ENCODE measurements around the gene NSUN6. TPM values are rescaled to one million over a fixed set of nuclear protein-coding genes. Genes with fewer than 3 reads are reported as not detected.

Gene NSUN6
- total RNA-seq, 6 experiments from 2014 or later: 3.7 to 6.0 (median 5.3) TPM

DNA sequence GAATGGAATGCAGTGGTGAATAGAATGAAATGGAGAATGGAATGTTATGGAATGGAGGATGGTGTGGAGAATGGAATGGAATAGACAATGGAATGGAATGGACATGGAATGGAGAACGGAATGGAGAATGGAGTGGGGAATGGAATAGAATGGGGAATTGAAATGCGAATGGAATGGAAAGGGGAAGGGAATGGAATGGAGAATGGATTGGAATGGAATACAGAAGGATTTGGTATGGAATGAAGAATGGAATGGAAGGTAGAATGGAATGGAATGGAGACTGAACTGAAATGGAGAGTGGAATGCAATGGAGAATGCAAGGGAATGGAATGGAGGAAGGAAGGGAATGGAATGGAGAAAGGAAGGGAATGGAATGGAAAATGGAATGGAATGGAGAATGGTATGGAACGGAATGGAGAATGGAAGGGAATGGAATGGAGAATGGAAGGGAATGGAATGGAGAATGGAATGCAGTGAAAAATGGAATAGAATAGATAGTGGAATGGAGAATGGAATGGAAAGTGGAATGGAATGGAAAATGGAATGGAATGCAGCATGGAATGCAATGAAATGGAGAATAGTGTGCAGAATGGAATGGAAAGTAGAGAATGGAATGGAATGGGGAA lies 94.8 kb downstream of the NSUN6 start:
- H3K9me3 Mint-ChIP-seq: no peaks in the 10 kb centered on the region
- no peak overlapping the region for H3K4me3 Mint-ChIP-seq
- H3K27ac Mint-ChIP-seq: no peak overlapping the region
- TF ChIP-seq, protein P1, sequence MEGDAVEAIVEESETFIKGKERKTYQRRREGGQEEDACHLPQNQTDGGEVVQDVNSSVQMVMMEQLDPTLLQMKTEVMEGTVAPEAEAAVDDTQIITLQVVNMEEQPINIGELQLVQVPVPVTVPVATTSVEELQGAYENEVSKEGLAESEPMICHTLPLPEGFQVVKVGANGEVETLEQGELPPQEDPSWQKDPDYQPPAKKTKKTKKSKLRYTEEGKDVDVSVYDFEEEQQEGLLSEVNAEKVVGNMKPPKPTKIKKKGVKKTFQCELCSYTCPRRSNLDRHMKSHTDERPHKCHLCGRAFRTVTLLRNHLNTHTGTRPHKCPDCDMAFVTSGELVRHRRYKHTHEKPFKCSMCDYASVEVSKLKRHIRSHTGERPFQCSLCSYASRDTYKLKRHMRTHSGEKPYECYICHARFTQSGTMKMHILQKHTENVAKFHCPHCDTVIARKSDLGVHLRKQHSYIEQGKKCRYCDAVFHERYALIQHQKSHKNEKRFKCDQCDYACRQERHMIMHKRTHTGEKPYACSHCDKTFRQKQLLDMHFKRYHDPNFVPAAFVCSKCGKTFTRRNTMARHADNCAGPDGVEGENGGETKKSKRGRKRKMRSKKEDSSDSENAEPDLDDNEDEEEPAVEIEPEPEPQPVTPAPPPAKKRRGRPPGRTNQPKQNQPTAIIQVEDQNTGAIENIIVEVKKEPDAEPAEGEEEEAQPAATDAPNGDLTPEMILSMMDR (IDR thresholded peaks at IDR 0.05): no peak
- no peaks in the 10 kb centered on the region for H3K36me3 Mint-ChIP-seq (ENCODE audit: low read depth)
- H3K4me1 Mint-ChIP-seq (ENCODE audit: low read depth): no peaks in the 10 kb centered on the region
- DNase-seq: no peak
- H3K27me3 Mint-ChIP-seq (ENCODE audit: insufficient read depth): no peaks in the 10 kb centered on the region

DNA sequence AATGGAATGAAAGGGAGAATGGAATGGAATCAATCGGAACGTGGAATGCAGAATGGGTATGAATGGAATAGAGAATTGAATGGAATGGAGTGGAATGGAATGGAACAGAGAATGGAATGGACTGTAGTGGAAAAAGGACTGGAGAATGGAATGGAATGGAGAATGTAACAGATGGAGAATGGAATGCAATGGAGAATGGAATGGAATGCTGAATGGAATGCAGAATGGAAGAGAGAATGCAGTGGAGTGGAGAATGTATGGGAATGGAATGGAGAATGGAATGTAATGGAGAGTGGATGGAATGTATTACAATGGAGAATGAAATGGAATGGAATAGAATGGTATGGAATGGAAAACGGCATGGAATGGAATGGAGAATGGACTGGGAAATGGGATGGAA lies 96.9 kb downstream of the NSUN6 start:
- Mint-ChIP-seq H3K9me3 (no peaks in the 10 kb centered on the region), H3K4me1 (ENCODE audit: low read depth) (no peaks in the 10 kb centered on the region), H3K36me3 (ENCODE audit: low read depth) (peaks cover 5% of the 10 kb centered on the region; the same call in 1 of the 2 replicates), H3K4me3 (no peak overlapping the region), H3K27ac (no peak overlapping the region), H3K27me3 (ENCODE audit: insufficient read depth) (no peaks in the 10 kb centered on the region)
- DNase-seq: no peak
- TF ChIP-seq, protein P1 (IDR thresholded peaks at IDR 0.05): no peak

- Mint-ChIP-seq H3K4me3 (no peak overlapping the region), H3K4me1 (ENCODE audit: low read depth) (no peaks in the 10 kb centered on the region), H3K27ac (no peak overlapping the region), H3K9me3 (no peaks in the 10 kb centered on the region), H3K27me3 (ENCODE audit: insufficient read depth) (no peaks in the 10 kb centered on the region; the same call in 1 of the 2 replicates), H3K36me3 (ENCODE audit: low read depth) (peaks cover 5% of the 10 kb centered on the region; the same call in 1 of the 2 replicates)
- TF ChIP-seq, protein P1 (IDR thresholded peaks at IDR 0.05): no peak
- no peak for DNase-seq
These were observed 99.9 kb downstream of the NSUN6 start for GRCh38 chr10:18551473-18551872.

DNA sequence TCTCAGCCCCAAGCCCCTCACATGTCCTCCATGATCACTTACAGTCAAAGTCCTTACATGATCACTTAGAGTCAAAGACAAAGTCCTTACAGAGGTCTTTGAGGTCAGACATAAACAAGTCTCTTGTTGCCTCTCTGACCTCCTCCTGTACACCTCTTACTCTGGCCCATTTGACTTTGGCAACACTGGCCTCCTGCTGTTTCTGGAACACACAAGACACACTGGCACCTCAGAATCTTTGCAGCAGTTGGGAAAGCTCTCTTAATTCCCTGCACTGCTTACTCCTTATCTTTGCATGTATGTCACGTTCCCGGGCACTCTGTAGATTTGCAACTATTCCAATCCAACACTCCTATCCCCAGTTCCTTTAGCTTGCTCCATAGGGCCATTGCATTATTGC lies 102.3 kb downstream of the NSUN6 start:
- DNase-seq: no peak
- no peaks in the 10 kb centered on the region for H3K9me3 Mint-ChIP-seq
- no peaks in the 10 kb centered on the region for H3K4me1 Mint-ChIP-seq (ENCODE audit: low read depth)
- H3K27me3 Mint-ChIP-seq (ENCODE audit: insufficient read depth): no peaks in the 10 kb centered on the region; the same call in 1 of the 2 replicates
- TF ChIP-seq, protein P1 (IDR thresholded peaks at IDR 0.05): no peak
- H3K4me3 Mint-ChIP-seq: no peak overlapping the region
- H3K36me3 Mint-ChIP-seq (ENCODE audit: low read depth): peaks cover 8% of the 10 kb centered on the region; the same call in 1 of the 2 replicates
- H3K27ac Mint-ChIP-seq: no peak overlapping the region

DNA sequence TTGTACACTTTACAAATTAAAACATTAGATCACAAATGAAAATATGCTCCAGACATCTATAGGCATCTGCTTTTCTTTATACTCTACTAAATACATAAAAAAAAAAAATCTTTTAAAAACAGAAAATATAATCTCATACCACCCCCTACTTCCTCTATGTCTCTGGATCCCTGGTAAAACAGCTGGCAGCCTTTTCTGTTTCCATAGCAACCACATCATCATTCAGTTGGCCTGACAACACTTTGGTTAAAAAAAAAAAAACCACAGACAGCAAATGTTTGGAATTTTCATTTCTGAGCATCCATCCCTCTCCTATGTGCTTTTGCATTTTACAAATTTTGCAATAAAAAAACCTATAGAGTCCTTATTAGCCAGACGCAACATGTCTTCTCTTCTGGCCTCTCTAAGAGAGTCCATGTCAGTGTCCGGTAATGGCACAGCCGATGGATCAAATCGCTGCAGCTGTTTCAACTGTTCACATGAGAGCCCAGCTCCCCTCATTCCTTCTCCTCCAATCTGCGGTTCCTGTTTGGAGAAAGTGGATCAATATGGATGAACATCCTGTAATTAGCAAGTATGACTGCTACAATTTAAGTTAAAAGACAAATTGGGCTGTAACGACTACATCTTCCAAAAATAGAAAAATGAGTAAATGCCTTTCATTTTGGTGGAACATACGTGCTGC lies 105.6 kb downstream of the NSUN6 start:
- peaks cover 7% of the 10 kb centered on the region for H3K4me1 Mint-ChIP-seq (ENCODE audit: low read depth)
- TF ChIP-seq, protein P1 (IDR thresholded peaks at IDR 0.05): no peak
- no peak for DNase-seq

More for the DNA sequence above, 105.6 kb downstream of the NSUN6 start:
- no peak overlapping the region for H3K4me3 Mint-ChIP-seq
- H3K9me3 Mint-ChIP-seq: no peaks in the 10 kb centered on the region
- no peaks in the 10 kb centered on the region; the same call in 1 of the 2 replicates for H3K27me3 Mint-ChIP-seq (ENCODE audit: insufficient read depth)
- H3K36me3 Mint-ChIP-seq (ENCODE audit: low read depth): 0 out of 2 replicates have a peak, but pooled peaks cover 3% of the 10 kb centered on the region
- no peak overlapping the region; the same call in 1 of the 2 replicates for H3K27ac Mint-ChIP-seq

All from HFFc6 (cell line).